Upper lobe of left lung (tissue), 6 donors: ENCODE results near the gene SYTL1. TPM values are rescaled to one million over a fixed set of nuclear protein-coding genes. Genes with fewer than 3 reads are reported as not detected.

Source experiments
- ATAC-seq, 2 donors: fragments of 200-7000 bp; cut with Tn5 transposase; one replicate each; pipeline ENCODE4 v1.9.1; 2022; ENCODE audit warnings: mild to moderate bottlenecking in 2 of 2, moderate library complexity in 2 of 2; ENCODE audit not compliant: low FRiP score in 2 of 2
- DNase-seq, 2 donors: peaks; one replicate each; pipeline ENCODE4 v3.0.0-alpha.2; 2019 to 2020
- H3K27ac ChIP-seq, 4 donors: fragments of 200-600 bp; sonication (generic); one replicate each; pipeline ENCODE4 v1.5.1; 2016 to 2019
- H3K27me3 ChIP-seq, 4 donors: fragments of 200-600 bp; sonication (generic); one replicate each; pipeline ENCODE4 v1.5.1; 2017 to 2019
- H3K36me3 ChIP-seq, 4 donors: fragments of 200-600 bp; sonication (generic); one replicate each; pipeline ENCODE4 v1.5.1; 2016 to 2019
- H3K4me1 ChIP-seq, 4 donors: fragments of 200-600 bp; sonication (generic); one replicate each; pipeline ENCODE4 v1.5.1; 2018 to 2019
- H3K4me3 ChIP-seq, 4 donors: fragments of 200-600 bp; sonication (generic); one replicate each; pipeline ENCODE4 v1.5.1; 2017 to 2019; ENCODE audit warnings: mild to moderate bottlenecking in 2 of 4, moderate library complexity in 1 of 4
- H3K9me3 ChIP-seq, 4 donors: fragments of 200-600 bp; sonication (generic); one replicate each; pipeline ENCODE4 v1.5.1; 2018 to 2019
- CTCF ChIP-seq, 6 experiments: fragments of 450-650 bp in 4 of 6; fragments of 200-600 bp in 2 of 6; sonication (generic) in 2 of 6; IDR thresholded peaks; one replicate each; pipeline ENCODE4 v1.5.1; 2016 to 2019; ENCODE audit warnings: antibody characterized with exemption in 6 of 6
- EP300 ChIP-seq, 4 donors: sonication (generic); formaldehyde crosslinking; IDR thresholded peaks; one replicate each; pipeline ENCODE4 v1.5.1; 2017; ENCODE audit warnings: antibody characterized with exemption in 4 of 4, control low read depth in 2 of 4
- POLR2A ChIP-seq, 4 donors: fragments of 450-650 bp; IDR thresholded peaks; one replicate each; pipeline ENCODE4 v1.5.1; 2016 to 2017; ENCODE audit warnings: antibody characterized with exemption in 4 of 4, mild to moderate bottlenecking in 2 of 4
- POLR2AphosphoS5 ChIP-seq, 2 donors: sonication (generic); formaldehyde crosslinking; IDR thresholded peaks; one replicate each; pipeline ENCODE4 v1.5.1; 2017; ENCODE audit warnings: antibody characterized with exemption in 2 of 2
- WGBS, 2 donors: methylation state at CpG; one replicate each; pipeline ENCODE4 v1.1.5; 2017 to 2018; 5-methylcytosine and 5-hydroxymethylcytosine counted together
- total RNA-seq, 6 donors: library from RNA; depleted of rRNA in 4 of 6; stranded (reverse); fragments of >200 nt in 4 of 6; gene quantifications; one replicate each; pipeline versions ENCODE4 v1.1.0 to v1.2.1, GENCODE V29; 2016 to 2021
- donor health status: DM: no; HTN: no; CAD: no; lungs with moderate emphysema.
- donor health status: DM: no; HTN: yes; CAD: no; lungs with severe emphysema.

The SYTL1 gene
- total RNA-seq, 6 donors from 2014 or later = 28.7 to 74.4 (median 44.1) TPM

GRCh38 chr1:27318596-27318995, 23.2 kb upstream of the SYTL1 start:
- Histone ChIP-seq H3K36me3 (no peaks in the 10 kb centered on the region), H3K9me3 (no peaks in the 10 kb centered on the region), H3K27me3 (peaks cover 0 to 4% (median 0%) of the 10 kb centered on the region in 4 donors), H3K27ac (no peak overlapping the region), H3K4me3 (no peak overlapping the region), H3K4me1 (peaks cover 8 to 17% (median 16%) of the 10 kb centered on the region in 4 donors)
- TF ChIP-seq POLR2AphosphoS5 (IDR thresholded peaks at IDR 0.05) (no peak), EP300 (IDR thresholded peaks at IDR 0.05) (no peak), POLR2A (IDR thresholded peaks at IDR 0.05) (no peak), CTCF (IDR thresholded peaks at IDR 0.05) (no peak)
- DNase-seq (no peak), ATAC-seq (no peak)
- WGBS, 2 donors = 47 to 78% methylated on average over 1 of the region's 1 CpG

- Histone ChIP-seq H3K27me3 (peaks cover 0 to 4% (median 0%) of the 10 kb centered on the region in 4 donors), H3K36me3 (peaks cover 0 to 20% (median 16%) of the 10 kb centered on the region in 4 donors), H3K9me3 (no peaks in the 10 kb centered on the region), H3K4me1 (peaks cover 9 to 37% (median 26%) of the 10 kb centered on the region in 4 donors), H3K4me3 (peak within 1 kb of the TSS; percentile 63 to 92 (median 82)), H3K27ac (peak within 1 kb of the TSS; percentile 89 to 95 (median 92))
- peak; percentile 99 for ATAC-seq
- 0 to 1% methylated on average over 4 to 60 of the region's 67 CpGs for WGBS, 2 donors
- peak; percentile 98 to 100 for DNase-seq
- TF ChIP-seq POLR2A (IDR thresholded peaks at IDR 0.05) = peak in 3 of 4 donors; percentile 79 to 81 (median 79)
- TF ChIP-seq POLR2AphosphoS5 (IDR thresholded peaks at IDR 0.05) = peak; percentile 92 to 97
- TF ChIP-seq CTCF (IDR thresholded peaks at IDR 0.05) = peak in 4 of 6 experiments; percentile 63 to 80 (median 71)
- TF ChIP-seq EP300 (IDR thresholded peaks at IDR 0.05) = peak in 2 of 4 donors; percentile 56 to 82
These were observed 19.8 kb upstream of the SYTL1 start, which contains the start of gene TMEM222 for GRCh38 chr1:27321813-27322568. TMEM222 (plus strand) TSS chr1:27322163; CDS start chr1:27322198, 35 bp downstream.

GRCh38 chr1:27322569-27323240, 19.1 kb upstream of the SYTL1 start:
- Histone ChIP-seq H3K36me3 (peaks cover 0 to 27% (median 16%) of the 10 kb centered on the region in 4 donors), H3K27me3 (peaks cover 0 to 4% (median 0%) of the 10 kb centered on the region in 4 donors), H3K9me3 (no peaks in the 10 kb centered on the region), H3K27ac (peak overlapping the region; percentile 89 to 95 (median 92)), H3K4me1 (peaks cover 9 to 44% (median 26%) of the 10 kb centered on the region in 4 donors), H3K4me3 (peak overlapping the region; percentile 63 to 92 (median 82))
- TF ChIP-seq CTCF (IDR thresholded peaks at IDR 0.05) = no peak
- ATAC-seq = no peak
- 7 to 8% methylated on average over 9 to 10 of the region's 10 CpGs for WGBS, 2 donors
- no peak for DNase-seq

GRCh38 chr1:27325286-27325685, 16.5 kb upstream of the SYTL1 start:
- no peaks in the 10 kb centered on the region for H3K9me3 ChIP-seq
- WGBS, 2 donors = 95 to 96% methylated on average over 13 to 15 of the region's 15 CpGs
- H3K4me3 ChIP-seq = no peak overlapping the region
- ATAC-seq (no peak), DNase-seq (no peak)
- TF ChIP-seq POLR2A (IDR thresholded peaks at IDR 0.05) (no peak), POLR2AphosphoS5 (IDR thresholded peaks at IDR 0.05) (no peak), EP300 (IDR thresholded peaks at IDR 0.05) (no peak), CTCF (IDR thresholded peaks at IDR 0.05) (no peak)
- H3K36me3 ChIP-seq = peaks cover 0 to 44% (median 16%) of the 10 kb centered on the region in 4 donors
- H3K27me3 ChIP-seq = no peaks in the 10 kb centered on the region
- H3K4me1 ChIP-seq = peaks cover 12 to 45% (median 28%) of the 10 kb centered on the region in 4 donors
- no peak overlapping the region for H3K27ac ChIP-seq
